HL-60/S4 treated with phorbol 12-myristate 13-acetate at 8.2 ng/mL for 4 days and 3 days (cell line): Measurements from ENCODE around the gene NEDD4L.

Experiments used
- in situ Hi-C: fragments of 300-500 bp; cut with MboI; formaldehyde crosslinking; loops from 2 replicates; pipeline ENCODE4 v1.15.0; 2022; ENCODE audit warnings: low sequenced_read_pairs

NEDD4L gene

DNA sequence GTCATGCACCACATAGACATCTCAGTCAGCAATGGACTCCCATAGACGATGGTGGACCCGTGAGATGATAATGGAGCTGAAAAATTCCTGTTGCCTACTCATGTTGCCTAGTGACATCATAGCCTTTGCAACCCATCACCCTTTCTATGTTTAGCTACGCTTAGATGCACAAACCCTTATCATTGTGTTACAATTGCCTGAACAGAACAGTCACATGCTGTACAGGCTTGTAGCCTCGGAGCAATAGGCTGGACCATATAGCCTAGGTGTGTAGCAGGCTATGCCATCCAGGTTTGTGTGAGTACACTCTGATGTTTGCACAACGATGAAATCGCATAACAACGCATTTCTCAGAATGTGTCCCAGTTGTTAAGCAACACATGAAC, 363.2 kb downstream of the NEDD4L start:
- in situ Hi-C loops = no loop called here

DNA sequence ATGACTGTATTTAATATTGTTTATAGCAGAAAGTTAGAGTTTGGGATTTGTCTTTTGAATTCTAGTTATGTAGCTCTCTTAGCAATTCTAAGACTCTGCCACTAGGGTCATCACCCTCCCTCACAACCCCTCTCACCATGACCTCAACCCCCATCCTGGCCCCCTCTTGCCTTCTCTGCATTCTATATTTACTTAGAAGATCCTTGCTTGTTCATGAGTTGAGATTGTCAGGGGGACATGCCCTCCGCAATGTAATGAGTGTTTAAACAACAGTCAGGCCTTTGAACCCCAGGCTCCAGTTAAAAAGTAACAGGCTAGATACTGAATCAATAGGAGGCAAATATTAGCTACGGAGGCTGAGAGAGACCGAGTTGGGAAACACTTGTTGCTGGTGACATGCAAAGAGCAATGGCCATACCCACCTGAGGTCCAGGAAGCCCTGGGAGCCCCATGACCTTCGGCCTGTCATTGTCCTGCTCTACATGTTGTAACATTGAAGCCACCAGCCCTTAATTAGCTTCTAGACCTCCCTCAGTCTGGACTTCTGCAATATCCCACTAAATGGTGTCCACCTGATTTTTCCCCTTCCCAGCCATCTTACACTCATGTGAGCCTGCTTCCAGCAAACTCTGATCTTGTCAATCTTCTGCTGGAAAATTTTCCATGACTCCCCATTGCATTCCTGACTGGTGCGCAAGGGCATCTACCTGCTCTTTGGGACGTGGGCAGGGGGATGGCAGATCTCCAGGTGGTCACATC, 363.8 kb downstream of the NEDD4L start:
- in situ Hi-C loops = no loop called here

- in situ Hi-C loops = no loop called here
Measured at GRCh38 chr18:58408665-58409064, 364.6 kb downstream of the NEDD4L start.

DNA sequence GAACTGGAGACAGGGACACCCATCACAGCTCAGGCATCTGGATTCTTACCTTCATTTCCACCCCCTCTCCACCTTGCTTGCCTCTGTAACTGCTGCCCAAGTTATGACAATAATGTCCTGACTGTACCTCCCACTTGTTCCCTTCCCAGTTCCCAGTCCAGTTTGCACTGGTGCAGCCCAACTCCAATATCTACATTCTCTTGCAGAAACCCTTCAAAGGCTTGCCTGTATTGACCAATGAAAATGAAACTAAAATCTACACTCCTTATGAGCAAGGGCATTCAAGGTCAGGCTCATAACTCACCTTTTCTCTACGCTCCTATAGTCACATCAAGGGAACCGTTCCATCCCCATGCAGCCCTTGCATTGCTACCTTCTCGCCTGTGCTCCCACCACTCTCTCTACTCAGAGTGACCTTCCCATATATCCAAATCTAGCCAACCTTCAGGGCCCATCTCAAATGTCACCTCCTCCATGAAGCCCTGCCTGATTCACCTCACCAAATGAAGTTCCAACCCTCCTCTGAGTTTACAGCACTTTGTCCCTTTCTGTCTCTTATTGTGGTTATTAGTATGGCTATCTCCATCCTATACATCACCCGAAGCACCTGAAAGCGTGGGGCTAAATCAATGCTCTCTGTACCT, 365.9 kb downstream of the NEDD4L start:
- in situ Hi-C loops = no loop called here

DNA sequence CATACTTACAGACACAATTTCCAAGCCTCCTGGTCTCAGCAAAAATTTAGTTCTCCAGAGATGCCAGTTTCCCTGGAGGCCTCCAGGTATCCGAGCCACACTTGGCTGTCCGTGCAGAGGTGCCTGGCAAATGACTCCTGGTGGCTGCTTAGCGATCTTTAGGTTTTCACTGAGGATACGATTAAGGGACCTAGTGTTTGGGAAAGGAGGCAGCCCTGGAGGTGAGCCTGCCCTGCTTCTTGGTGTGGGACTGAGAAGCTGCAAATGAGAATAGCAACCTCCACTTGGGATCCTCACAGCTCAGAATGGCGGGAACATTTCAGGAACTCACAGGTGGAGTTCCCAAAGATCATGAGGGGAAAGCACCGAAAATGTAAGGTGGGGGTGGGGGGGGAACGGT, 367.3 kb downstream of the NEDD4L start:
- in situ Hi-C loops = no loop called here

DNA sequence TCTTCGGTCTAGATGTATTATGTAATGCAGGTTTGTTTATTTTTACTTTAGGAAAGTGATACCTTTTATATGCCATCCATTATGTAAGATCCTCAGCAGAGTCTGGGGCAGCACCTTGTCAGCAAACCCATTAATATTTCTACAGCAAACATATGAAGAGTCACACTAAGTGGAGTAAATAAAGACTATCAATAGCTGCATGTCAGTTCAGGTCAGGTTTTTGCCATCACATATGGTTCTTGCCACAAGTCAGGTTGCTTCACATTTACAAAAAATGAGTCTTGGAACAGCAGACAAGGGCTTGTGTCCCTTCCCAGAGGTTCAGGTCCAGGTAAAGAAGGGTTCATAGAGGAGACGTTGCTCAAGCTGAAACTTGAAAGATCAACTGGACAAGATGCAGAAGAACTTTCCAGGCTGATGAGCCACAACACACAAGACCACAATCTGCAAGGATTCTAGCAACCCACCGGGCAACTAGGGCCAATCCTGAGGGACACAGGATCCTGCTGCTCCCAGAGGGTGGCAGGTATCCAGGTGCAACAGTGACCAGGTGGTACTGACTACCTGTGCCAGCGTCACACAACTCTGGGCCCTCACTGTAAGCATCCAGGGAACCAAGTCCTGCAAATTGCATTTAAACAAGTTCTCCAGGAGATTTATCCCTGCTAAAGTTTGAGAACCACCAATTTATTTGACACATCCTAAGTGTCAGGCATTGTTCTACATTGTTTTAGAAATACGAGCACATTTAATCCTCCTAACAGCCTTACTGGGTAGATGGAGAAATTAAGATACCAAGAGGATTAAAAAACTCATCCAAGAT, 369.0 kb downstream of the NEDD4L start:
- in situ Hi-C loops = no loop called here

DNA sequence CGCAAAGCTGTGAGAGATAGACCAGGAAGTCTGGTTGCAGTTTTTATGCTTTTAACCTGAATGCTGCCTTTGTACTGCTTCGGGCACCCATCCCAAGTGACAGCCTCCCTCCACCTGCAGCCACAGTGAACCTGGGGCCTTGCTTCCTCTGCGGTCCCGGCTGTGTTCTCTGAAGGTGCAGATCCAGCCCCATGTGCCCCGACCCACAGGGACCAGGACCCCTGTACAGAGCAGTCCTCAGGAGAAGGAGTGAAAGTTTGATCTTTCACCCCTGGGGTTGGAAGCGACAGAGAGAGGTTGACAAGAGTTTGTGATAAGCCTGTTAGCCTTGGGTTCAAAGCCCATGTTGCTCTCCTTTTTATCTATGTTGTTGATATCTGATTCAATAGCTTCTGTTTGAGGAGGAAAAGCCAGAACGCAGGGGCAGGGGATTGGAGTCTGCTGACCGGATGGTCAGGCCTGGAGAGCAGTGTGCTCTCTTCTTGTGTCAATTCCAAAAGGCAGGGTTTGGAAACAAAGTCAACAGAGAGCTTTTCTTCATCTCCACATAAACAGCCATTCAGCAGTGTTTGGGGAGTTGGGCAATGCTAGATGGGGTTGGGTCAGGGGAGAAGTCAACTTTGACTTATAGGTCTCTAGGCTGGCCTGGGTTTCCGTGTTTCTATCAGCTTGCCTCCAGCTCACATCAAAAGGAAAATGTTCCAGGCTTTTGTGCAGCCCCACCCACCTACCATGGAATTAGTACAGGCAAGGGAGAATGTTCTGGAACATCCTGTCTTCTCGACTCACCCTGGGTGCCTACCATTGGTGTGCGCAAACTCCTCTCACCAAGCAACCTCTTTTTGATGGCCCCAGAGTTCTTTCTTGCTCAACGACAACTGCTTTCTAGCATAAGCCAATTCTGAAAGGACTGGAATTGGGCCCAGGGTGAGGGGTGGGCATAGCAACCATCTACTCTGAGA, 369.9 kb downstream of the NEDD4L start:
- in situ Hi-C loops = no loop called here

- in situ Hi-C loops = no loop called here
Measured at GRCh38 chr18:58416014-58416703, 372.1 kb downstream of the NEDD4L start.

DNA sequence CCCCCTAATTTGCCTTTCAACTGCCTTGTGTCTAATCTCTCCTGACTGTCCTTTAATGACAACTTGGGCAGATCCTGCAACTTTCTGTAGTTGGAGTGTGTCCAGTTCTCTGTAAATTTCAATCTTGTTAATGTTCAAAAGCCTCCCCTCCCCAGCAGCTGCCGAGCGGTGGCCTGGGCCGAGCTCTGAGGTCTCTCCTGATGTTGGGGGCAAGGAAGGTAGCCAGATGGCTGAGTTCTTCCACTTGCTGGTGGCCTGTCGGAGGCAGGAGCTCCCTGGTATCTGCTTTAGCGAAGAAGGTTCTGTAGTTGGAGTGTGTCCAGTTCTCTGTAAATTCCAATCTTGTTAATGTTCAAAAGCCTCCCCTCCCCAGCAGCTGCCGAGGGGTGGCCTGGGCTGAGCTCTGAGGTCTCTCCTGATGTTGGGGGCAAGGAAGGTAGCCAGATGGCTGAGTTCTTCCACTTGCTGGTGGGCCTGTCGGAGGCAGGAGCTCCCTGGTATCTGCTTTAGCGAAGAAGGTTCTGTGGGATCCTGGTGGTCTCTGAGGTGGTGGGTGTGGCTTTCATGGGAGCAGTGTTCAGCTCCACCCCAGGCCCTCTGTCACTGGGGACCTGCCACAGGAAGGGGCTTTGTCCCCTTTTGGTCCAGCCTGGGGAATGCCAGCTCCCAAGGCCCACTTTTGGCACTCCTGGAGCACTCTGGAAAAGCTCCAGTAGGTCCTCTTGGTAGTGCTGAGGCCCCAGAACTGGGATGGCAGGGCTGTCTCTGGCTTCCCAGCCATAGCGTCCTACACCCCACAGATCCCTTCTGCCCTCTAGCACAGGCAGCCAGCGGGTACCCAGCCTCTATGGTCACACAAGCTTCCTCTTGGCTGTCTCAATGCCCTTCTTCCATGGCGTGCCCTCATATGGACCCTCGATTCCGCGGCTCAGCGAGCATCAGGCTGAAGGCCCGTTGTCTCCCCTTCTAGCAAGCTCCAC, 373.0 kb downstream of the NEDD4L start:
- in situ Hi-C loops = no loop called here

- in situ Hi-C loops = no loop called here
Measured at GRCh38 chr18:58417752-58418151, 373.7 kb downstream of the NEDD4L start.

DNA sequence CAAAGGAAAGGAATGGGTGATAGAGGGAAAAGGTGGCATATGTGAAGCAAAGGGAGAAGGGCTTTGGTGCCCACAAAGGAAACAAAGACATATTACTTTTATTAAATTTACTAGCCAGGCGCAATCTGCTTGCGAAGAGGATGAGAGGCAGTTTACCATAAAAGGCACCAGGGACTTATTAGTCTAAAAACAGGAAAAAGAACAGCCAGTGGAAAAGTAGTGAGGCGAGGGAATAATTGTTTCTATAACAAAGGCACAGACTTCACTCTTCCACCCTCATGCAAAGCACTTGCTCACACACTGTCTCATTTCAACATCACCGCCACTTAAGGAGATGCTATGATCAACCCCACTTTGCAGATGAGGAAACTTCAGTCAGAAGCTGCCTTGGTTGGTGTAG, 374.3 kb downstream of the NEDD4L start:
- in situ Hi-C loops = no loop called here

DNA sequence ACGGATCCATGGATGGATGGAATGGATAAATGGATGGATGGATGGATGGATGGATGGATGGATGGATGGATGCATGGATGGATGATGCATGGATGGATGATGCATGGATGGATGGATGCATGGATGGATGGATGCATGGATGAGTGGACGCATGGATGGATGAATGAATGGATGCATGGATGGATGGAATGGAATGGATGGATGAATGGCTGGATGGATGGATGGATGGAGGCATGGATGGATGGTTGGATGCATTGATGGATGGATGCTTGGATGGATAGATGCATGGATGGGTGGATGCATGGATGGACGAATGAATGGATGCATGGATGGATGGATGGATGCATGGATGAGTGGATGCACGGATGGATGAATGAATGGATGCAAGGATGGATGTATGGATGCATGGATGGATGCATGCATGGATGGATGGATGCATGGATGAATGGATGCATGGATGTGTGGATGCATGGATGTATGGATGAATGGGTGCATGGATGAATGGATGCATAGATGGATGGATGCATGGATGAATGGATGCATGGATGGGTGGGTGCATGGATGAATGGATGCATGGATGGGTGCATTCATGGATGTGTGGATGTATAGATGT, 375.7 kb downstream of the NEDD4L start:
- in situ Hi-C loops = no loop called here

GRCh38 chr18:58426611-58427010, 382.6 kb downstream of the NEDD4L start:
- in situ Hi-C loops = no loop called here

- in situ Hi-C loops = no loop called here
Measured at GRCh38 chr18:58427321-58427720, 383.3 kb downstream of the NEDD4L start.

GRCh38 chr18:58429442-58429841, 385.4 kb downstream of the NEDD4L start:
- in situ Hi-C loops = no loop called here

GRCh38 chr18:58431215-58431614, 387.2 kb downstream of the NEDD4L start:
- in situ Hi-C loops = no loop called here

DNA sequence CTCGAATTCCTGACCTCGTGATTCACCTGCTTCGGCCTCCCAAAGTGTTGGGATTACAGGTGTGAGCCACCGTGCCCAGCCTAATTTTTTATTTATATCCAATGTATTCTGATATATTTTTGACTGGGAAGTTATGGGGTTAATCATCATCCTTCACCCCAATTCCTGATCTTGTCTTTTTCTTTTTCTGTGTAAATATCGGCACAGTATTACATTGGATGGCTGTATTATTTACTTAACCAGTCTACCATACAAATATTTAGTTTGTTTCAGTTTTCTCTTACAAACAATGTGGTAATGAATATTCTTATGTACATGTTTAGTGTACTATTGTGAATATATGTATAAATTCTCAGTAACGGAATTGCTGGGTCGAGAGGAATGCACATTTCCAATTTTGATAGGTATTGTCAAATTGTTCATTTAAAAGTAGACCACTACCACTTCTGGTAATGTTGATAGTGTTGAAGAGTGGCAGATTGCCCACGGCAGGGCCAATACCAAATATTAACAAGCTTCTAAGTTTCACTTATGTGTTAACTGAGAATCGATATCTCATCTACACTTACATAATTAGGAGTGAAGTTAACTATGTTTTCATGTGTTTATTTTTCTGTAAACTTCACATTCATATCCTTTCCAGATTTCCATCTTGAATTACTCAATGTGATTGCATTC, 388.2 kb downstream of the NEDD4L start:
- in situ Hi-C loops = no loop called here
